GM19238 (cell line): ENCODE results near the gene MUCL1.
"Not testable (repeated sequence)": the region's sequence is repeated elsewhere in the genome, so short reads cannot be mapped to it uniquely, and the experiment has no call there.

Experiments used
- DNase-seq: peaks from one replicate; pipeline ENCODE4 v3.0.0; 2011; ENCODE audit warnings: low spot score; ENCODE audit not compliant: insufficient read length

MUCL1 gene

GRCh38 chr12:54853933-54854538, at the start of gene MUCL1:
TSS of gene MUCL1 (plus strand) at chr12:54854516. CDS start at chr12:54854583, 67 bp downstream.
- DNase-seq = peak; percentile 16

- DNase-seq = no peak
Observed at GRCh38 chr12:54821676-54822075, 32.6 kb upstream of the MUCL1 start.

GRCh38 chr12:54824402-54824801, 29.9 kb upstream of the MUCL1 start:
- no peak for DNase-seq

- no peak for DNase-seq
Observed at GRCh38 chr12:54829511-54829910, 24.8 kb upstream of the MUCL1 start.

GRCh38 chr12:54830199-54830598, 24.1 kb upstream of the MUCL1 start:
- no peak for DNase-seq

GRCh38 chr12:54831631-54832030, 22.7 kb upstream of the MUCL1 start:
- DNase-seq = no peak

GRCh38 chr12:54840244-54840865, 14.0 kb upstream of the MUCL1 start:
- no peak for DNase-seq

- DNase-seq = no peak
Observed at GRCh38 chr12:54857406-54857805, 3.1 kb downstream of the MUCL1 start.

- DNase-seq = no peak
Observed at GRCh38 chr12:54858562-54858961, 4.2 kb downstream of the MUCL1 start.

GRCh38 chr12:54859502-54859901, 5.2 kb downstream of the MUCL1 start:
- DNase-seq = no peak

- DNase-seq = no peak
Observed at GRCh38 chr12:54861927-54862326, 7.6 kb downstream of the MUCL1 start.

- no peak for DNase-seq
Observed at GRCh38 chr12:54863948-54864618, 9.8 kb downstream of the MUCL1 start.

- DNase-seq = no peak
Observed at GRCh38 chr12:54865683-54866324, 11.5 kb downstream of the MUCL1 start.

- DNase-seq = no peak
Observed at GRCh38 chr12:54868690-54869089, 14.4 kb downstream of the MUCL1 start.

GRCh38 chr12:54870048-54870447, 15.7 kb downstream of the MUCL1 start:
- DNase-seq = no peak

- DNase-seq = no peak
Observed at GRCh38 chr12:54870617-54871016, 16.3 kb downstream of the MUCL1 start.

GRCh38 chr12:54879150-54879549, 24.8 kb downstream of the MUCL1 start:
- DNase-seq = no peak

- DNase-seq = no peak
Observed at GRCh38 chr12:54879579-54879978, 25.3 kb downstream of the MUCL1 start.

- DNase-seq = no peak
Observed at GRCh38 chr12:54882079-54882478, 27.8 kb downstream of the MUCL1 start.

GRCh38 chr12:54882597-54882996, 28.3 kb downstream of the MUCL1 start:
- DNase-seq = not testable (repeated sequence)

- not testable (repeated sequence) for DNase-seq
Observed at GRCh38 chr12:54888428-54888827, 34.1 kb downstream of the MUCL1 start.

- no peak for DNase-seq
Observed at GRCh38 chr12:54890339-54890738, 36.0 kb downstream of the MUCL1 start.
